NB4 (cell line): ENCODE measurements around the gene PCNX4.

Experiments
- DNase-seq: peaks from one replicate; pipeline ENCODE4 v3.0.0; 2010; ENCODE audit warnings: low read depth
- H3K4me3 ChIP-seq: one replicate; pipeline ENCODE4 v1.5.1; 2011; ENCODE audit warnings: mild to moderate bottlenecking, low read depth, low read length, moderate library complexity
- MYC ChIP-seq: IDR thresholded peaks from 2 replicates; pipeline ENCODE4 v1.6.1; 2011; ENCODE audit warnings: low read depth, low read length
- POLR2A ChIP-seq: IDR thresholded peaks from 2 replicates; pipeline ENCODE4 v1.6.1; 2011; ENCODE audit warnings: mild to moderate bottlenecking; ENCODE audit not compliant: insufficient read length; ENCODE audit errors: extremely low read depth
- TF ChIP-seq, protein P1 (sequence below): IDR thresholded peaks from one replicate; pipeline ENCODE4 v1.5.1; 2012; ENCODE audit warnings: low read depth, low read length
- TF ChIP-seq, protein P2 (sequence below): IDR thresholded peaks from 2 replicates; pipeline ENCODE4 v1.6.1; 2011; ENCODE audit warnings: low read depth, low read length

Gene PCNX4

DNA sequence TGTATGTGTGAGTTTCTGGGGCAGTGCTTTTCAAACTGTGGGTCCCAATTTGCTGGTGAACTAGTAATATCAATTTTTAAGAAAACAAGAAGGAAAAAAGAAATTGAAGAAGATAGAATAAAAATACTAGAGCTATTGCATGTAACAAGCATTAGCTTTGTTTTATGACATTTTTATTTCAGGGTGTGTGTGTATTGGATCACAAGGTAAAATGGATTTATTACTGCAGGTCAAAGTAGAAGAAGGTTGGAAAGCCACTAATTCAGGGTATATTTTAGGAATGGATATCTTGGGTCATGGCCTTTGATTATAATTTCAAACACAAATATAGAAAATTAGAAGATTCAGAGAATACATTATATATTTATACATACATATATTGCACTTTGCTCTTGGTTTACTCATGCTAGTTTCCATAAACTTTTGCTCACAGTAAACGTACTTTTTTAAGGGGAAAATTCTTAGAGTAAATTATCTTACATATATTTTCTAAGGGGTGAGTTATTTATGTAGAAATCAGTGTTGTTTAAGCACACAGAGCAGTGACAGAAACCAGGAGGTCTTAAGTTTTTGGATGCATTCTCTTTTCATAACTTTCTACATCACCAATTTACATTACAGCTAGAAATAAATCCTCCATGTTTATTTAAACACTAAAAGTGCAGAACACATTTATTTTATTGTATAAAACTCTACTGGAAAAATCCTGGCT, 122.8 kb downstream of the PCNX4 start:
- DNase-seq, result no peak
- no peak for TF ChIP-seq MYC
- TF ChIP-seq, protein P1, sequence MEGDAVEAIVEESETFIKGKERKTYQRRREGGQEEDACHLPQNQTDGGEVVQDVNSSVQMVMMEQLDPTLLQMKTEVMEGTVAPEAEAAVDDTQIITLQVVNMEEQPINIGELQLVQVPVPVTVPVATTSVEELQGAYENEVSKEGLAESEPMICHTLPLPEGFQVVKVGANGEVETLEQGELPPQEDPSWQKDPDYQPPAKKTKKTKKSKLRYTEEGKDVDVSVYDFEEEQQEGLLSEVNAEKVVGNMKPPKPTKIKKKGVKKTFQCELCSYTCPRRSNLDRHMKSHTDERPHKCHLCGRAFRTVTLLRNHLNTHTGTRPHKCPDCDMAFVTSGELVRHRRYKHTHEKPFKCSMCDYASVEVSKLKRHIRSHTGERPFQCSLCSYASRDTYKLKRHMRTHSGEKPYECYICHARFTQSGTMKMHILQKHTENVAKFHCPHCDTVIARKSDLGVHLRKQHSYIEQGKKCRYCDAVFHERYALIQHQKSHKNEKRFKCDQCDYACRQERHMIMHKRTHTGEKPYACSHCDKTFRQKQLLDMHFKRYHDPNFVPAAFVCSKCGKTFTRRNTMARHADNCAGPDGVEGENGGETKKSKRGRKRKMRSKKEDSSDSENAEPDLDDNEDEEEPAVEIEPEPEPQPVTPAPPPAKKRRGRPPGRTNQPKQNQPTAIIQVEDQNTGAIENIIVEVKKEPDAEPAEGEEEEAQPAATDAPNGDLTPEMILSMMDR, result no peak
- TF ChIP-seq, protein P2, sequence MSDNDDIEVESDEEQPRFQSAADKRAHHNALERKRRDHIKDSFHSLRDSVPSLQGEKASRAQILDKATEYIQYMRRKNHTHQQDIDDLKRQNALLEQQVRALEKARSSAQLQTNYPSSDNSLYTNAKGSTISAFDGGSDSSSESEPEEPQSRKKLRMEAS, result no peak
- TF ChIP-seq POLR2A, result no peak
- no peak overlapping the region for H3K4me3 ChIP-seq

DNA sequence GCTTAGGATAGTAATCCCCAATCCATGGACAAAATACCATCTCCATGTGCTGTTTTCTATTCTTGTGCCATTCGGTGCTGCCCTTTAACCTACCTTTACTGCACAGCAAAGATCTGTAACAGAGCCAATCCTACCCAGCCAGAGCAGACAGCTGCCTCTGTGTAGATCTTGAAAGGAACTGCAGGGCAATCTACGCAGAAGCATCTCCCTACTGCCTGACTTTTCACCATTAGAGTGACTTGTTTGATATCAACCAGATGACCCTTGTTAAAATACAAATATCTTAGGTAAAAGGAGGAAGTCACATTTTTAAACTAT, 123.4 kb downstream of the PCNX4 start:
- TF ChIP-seq, protein P1, result no peak
- no peak overlapping the region for H3K4me3 ChIP-seq
- no peak for DNase-seq

DNA sequence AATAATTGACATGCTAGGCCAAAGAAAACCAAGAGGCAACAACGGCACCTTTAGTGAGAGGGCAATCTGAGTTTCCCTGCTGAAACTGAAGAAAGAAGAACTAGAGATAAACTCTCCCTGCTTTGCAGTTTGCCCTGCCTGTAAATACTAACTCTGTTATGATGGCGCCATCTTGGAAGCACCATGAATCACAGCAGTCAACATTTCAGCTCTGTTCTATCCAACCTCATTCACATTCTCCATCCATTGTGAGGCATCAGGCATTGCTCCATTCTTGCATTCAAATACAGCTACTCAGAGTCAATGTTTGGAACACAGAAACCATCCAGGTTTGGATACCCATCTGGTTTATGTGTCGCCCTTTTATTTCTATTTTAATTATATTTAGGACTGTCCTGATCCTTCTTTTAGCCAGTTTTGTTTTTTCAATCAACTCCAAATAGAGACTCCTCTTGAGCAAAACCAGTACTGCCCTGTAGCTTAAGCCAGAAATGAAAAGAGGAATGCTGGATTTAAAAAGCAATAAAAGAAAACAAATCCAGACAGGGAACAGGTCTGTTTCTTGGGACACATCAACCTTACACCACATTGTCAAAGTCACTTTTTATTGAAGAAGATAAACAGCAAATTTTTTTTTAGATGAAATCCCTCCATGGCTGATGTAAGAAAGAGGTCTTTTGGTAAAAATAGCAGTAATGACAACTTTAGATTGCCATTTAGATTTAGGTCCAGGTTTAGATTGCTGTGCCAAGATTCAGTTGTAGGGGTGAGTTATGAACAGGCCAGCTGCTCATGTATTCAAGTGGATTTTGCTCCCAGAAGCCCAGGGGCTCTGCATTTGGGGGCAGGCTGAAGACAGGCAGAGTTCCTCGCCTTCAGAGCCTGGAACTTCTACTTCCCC, 124.0 kb downstream of the PCNX4 start:
- DNase-seq, result no peak
- TF ChIP-seq POLR2A, result no peak
- TF ChIP-seq, protein P1, result no peak
- TF ChIP-seq, protein P2, result no peak
- no peak for TF ChIP-seq MYC
- no peak overlapping the region for H3K4me3 ChIP-seq

DNA sequence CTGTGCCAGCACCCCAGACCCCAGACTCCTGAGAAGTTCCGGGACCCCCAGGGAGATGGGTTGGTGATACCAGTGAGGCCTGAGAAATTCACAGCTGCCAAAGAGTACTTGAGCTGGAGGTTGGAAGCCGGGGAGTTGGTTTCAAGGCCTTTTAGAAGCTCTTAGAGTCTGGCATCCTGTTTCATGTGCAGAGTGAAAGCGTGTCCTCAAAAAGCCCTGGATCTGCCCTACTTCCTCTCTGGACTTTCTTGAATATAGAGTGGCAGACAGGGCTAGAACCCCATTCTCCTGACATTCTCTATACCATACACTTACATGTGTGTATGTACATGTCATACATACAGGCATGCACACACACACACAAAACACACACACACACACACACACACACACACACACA, 126.0 kb downstream of the PCNX4 start:
- no peak for DNase-seq
- no peak overlapping the region for H3K4me3 ChIP-seq
- TF ChIP-seq, protein P2, result no peak
- TF ChIP-seq MYC, result no peak
- TF ChIP-seq, protein P1, result no peak
- no peak for TF ChIP-seq POLR2A
